ENCODE results near the gene CIB4.

DNA sequence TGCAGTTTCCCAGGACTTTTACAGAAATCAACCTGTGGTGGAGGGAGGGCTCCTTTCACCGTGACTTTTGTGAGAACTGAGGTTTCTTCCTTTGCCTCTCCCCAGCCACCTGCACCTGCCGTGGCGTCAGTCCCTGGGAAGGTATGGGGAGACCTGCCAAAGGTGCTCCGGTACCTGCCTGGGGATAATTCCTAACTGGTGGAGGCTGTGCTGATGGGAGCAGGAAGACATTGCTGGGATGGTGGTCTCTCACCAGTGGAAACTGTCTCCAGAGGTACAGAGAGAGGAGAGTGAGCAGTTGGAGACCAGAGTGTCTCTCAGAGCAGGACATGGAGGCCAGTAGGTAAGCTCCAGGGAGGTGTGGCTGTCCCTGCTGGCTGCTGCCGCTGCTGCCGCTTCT, 52.6 kb downstream of the CIB4 start:
- TF ChIP-seq, protein P1, sequence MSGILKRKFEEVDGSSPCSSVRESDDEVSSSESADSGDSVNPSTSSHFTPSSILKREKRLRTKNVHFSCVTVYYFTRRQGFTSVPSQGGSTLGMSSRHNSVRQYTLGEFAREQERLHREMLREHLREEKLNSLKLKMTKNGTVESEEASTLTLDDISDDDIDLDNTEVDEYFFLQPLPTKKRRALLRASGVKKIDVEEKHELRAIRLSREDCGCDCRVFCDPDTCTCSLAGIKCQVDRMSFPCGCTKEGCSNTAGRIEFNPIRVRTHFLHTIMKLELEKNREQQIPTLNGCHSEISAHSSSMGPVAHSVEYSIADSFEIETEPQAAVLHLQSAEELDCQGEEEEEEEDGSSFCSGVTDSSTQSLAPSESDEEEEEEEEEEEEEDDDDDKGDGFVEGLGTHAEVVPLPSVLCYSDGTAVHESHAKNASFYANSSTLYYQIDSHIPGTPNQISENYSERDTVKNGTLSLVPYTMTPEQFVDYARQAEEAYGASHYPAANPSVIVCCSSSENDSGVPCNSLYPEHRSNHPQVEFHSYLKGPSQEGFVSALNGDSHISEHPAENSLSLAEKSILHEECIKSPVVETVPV (CRISPR knock-in tag; IDR thresholded peaks at IDR 0.05) = no peak
- TF ChIP-seq, protein P2, sequence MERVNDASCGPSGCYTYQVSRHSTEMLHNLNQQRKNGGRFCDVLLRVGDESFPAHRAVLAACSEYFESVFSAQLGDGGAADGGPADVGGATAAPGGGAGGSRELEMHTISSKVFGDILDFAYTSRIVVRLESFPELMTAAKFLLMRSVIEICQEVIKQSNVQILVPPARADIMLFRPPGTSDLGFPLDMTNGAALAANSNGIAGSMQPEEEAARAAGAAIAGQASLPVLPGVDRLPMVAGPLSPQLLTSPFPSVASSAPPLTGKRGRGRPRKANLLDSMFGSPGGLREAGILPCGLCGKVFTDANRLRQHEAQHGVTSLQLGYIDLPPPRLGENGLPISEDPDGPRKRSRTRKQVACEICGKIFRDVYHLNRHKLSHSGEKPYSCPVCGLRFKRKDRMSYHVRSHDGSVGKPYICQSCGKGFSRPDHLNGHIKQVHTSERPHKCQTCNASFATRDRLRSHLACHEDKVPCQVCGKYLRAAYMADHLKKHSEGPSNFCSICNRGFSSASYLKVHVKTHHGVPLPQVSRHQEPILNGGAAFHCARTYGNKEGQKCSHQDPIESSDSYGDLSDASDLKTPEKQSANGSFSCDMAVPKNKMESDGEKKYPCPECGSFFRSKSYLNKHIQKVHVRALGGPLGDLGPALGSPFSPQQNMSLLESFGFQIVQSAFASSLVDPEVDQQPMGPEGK (CRISPR knock-in tag; IDR thresholded peaks at IDR 0.05; ENCODE audit: borderline replicate concordance) = no peak
- TF ChIP-seq ARNTL (CRISPR knock-in tag; IDR thresholded peaks at IDR 0.05; ENCODE audit: borderline replicate concordance, low read depth) (no peak), ZFP30 (CRISPR knock-in tag; IDR thresholded peaks at IDR 0.05) (no peak), TOX (CRISPR knock-in tag; IDR thresholded peaks at IDR 0.05; ENCODE audit: borderline replicate concordance) (no peak), RARB (CRISPR knock-in tag; IDR thresholded peaks at IDR 0.05) (no peak)
- TF ChIP-seq, protein P3, sequence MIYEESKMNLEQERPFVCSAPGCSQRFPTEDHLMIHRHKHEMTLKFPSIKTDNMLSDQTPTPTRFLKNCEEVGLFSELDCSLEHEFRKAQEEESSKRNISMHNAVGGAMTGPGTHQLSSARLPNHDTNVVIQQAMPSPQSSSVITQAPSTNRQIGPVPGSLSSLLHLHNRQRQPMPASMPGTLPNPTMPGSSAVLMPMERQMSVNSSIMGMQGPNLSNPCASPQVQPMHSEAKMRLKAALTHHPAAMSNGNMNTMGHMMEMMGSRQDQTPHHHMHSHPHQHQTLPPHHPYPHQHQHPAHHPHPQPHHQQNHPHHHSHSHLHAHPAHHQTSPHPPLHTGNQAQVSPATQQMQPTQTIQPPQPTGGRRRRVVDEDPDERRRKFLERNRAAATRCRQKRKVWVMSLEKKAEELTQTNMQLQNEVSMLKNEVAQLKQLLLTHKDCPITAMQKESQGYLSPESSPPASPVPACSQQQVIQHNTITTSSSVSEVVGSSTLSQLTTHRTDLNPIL (CRISPR knock-in tag; IDR thresholded peaks at IDR 0.05; ENCODE audit: low read depth) = no peak

Measured in SK-N-SH treated with all-trans-retinoic acid at 6 μM for 48 hours (cell line).